Sigmoid colon (tissue), 4 donors: ENCODE measurements around the gene OPN3.

Experiments used
- POLR2AphosphoS5 ChIP-seq, 4 donors: sonication (generic); formaldehyde crosslinking; IDR thresholded peaks; one replicate each; pipeline ENCODE4 v1.6.1; 2017; ENCODE audit warnings: antibody characterized with exemption in 4 of 4
- TF ChIP-seq, protein P1 (sequence below), 4 experiments: fragments of 450-650 bp in 3 of 4; fragments of 200-600 bp in 1 of 4; IDR thresholded peaks; one replicate each; pipeline ENCODE4 v1.5.1; 2016 to 2019; ENCODE audit warnings: antibody characterized with exemption in 4 of 4, mild to moderate bottlenecking in 3 of 4, moderate library complexity in 2 of 4

DNA sequence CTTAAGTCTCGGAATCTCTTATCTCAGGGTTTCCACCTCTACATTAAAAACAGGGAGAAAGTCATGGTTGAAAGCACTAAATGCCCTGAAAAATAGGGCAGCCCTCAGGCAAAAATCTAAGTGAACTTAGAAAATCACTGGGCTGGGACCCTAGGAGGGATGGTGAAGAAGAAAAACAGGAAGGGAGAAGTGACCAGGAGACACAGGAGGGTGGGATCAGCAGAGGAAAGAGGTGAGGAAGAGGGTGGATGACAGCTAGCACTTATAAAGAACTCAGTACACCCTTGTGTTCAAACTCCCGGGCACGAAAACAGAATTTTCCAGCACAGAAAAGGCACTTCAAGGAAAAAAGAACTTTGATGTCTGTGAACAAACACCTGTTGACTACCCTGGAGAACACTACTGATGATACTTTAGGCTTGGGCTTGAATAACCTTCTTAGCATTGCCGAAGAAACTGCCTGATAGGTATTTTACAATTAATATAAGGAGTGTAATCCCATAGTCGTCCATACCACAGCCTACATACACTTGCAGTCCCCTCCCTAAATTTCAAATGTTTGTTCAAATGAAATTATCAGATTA is 2.0 kb downstream of the OPN3 start:
- TF ChIP-seq, protein P1, sequence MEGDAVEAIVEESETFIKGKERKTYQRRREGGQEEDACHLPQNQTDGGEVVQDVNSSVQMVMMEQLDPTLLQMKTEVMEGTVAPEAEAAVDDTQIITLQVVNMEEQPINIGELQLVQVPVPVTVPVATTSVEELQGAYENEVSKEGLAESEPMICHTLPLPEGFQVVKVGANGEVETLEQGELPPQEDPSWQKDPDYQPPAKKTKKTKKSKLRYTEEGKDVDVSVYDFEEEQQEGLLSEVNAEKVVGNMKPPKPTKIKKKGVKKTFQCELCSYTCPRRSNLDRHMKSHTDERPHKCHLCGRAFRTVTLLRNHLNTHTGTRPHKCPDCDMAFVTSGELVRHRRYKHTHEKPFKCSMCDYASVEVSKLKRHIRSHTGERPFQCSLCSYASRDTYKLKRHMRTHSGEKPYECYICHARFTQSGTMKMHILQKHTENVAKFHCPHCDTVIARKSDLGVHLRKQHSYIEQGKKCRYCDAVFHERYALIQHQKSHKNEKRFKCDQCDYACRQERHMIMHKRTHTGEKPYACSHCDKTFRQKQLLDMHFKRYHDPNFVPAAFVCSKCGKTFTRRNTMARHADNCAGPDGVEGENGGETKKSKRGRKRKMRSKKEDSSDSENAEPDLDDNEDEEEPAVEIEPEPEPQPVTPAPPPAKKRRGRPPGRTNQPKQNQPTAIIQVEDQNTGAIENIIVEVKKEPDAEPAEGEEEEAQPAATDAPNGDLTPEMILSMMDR (IDR thresholded peaks at IDR 0.05), result no peak
- no peak for TF ChIP-seq POLR2AphosphoS5 (IDR thresholded peaks at IDR 0.05)
